HG02970 (cell line): Measurements from ENCODE around the gene GRAP2.

Source experiments
- ATAC-seq: cut with Tn5 transposase; IDR thresholded peaks from one replicate; pipeline ENCODE4 v1.9.1; 2021; ENCODE audit warnings: mild to moderate bottlenecking, moderate library complexity, moderate number of reproducible peaks; ENCODE audit not compliant: unreplicated experiment, low FRiP score

Gene GRAP2

GRCh38 chr22:39923696-39924095, 22.8 kb downstream of the GRAP2 start:
- no peak for ATAC-seq

GRCh38 chr22:39924286-39924685, 23.4 kb downstream of the GRAP2 start:
- no peak for ATAC-seq

GRCh38 chr22:39925273-39925672, 24.4 kb downstream of the GRAP2 start:
- ATAC-seq = no peak

GRCh38 chr22:39925909-39926679, 25.2 kb downstream of the GRAP2 start:
- ATAC-seq = no peak

- ATAC-seq = no peak
Observed at GRCh38 chr22:39926753-39927152, 25.9 kb downstream of the GRAP2 start.

- ATAC-seq = no peak
Observed at GRCh38 chr22:39927544-39927943, 26.7 kb downstream of the GRAP2 start.

- ATAC-seq = no peak
Observed at GRCh38 chr22:39928536-39929520, 27.9 kb downstream of the GRAP2 start.

GRCh38 chr22:39931251-39931650, 30.4 kb downstream of the GRAP2 start:
- no peak for ATAC-seq

- ATAC-seq = no peak
Observed at GRCh38 chr22:39932166-39932565, 31.3 kb downstream of the GRAP2 start.

GRCh38 chr22:39932918-39933649, 32.2 kb downstream of the GRAP2 start:
- no peak for ATAC-seq

- ATAC-seq = no peak
Observed at GRCh38 chr22:39933741-39934140, 32.9 kb downstream of the GRAP2 start.

GRCh38 chr22:39935116-39935515, 34.2 kb downstream of the GRAP2 start:
- ATAC-seq = no peak

- no peak for ATAC-seq
Observed at GRCh38 chr22:39935612-39936011, 34.7 kb downstream of the GRAP2 start.

GRCh38 chr22:39936523-39937145, 35.8 kb downstream of the GRAP2 start:
- no peak for ATAC-seq

- ATAC-seq = no peak
Observed at GRCh38 chr22:39937906-39938305, 37.0 kb downstream of the GRAP2 start.

GRCh38 chr22:39938509-39939111, 37.7 kb downstream of the GRAP2 start:
- no peak for ATAC-seq

GRCh38 chr22:39939830-39940229, 38.9 kb downstream of the GRAP2 start:
- no peak for ATAC-seq

GRCh38 chr22:39940757-39941305, 39.9 kb downstream of the GRAP2 start:
- no peak for ATAC-seq

GRCh38 chr22:39941601-39942000, 40.7 kb downstream of the GRAP2 start:
- ATAC-seq = no peak
